ENCODE results near the gene OR56B4. TPM values are rescaled to one million over a fixed set of nuclear protein-coding genes. Genes with fewer than 3 reads are reported as not detected.
A peak's percentile ranks its signal among the peaks of the same experiment; 100 is the strongest.
"Not testable (repeated sequence)": the region's sequence is repeated elsewhere in the genome, so short reads cannot be mapped to it uniquely, and the experiment has no call there.

OR56B4 gene, protein sequence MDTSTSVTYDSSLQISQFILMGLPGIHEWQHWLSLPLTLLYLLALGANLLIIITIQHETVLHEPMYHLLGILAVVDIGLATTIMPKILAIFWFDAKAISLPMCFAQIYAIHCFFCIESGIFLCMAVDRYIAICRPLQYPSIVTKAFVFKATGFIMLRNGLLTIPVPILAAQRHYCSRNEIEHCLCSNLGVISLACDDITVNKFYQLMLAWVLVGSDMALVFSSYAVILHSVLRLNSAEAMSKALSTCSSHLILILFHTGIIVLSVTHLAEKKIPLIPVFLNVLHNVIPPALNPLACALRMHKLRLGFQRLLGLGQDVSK
- not detected for total RNA-seq
- long read RNA-seq: 0 reads

DNA sequence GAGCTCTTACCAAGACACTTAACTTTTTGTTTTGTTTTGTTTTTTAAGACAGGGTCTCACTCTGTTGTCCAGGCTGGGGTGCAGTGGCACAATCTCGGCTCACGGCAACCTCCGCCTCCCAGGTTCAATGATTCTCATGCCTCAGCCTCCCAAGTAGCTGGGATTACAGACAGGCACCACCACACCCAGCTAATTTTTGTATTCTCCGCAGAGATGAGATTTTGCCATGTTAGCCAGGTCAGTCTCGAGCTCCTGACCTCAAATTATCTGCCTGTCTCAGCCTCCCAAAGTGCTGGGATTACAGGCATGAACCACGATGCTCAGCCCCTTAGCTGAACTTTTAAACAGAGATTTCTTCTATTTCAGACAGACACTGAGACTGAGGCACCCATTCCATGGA, at the start of gene OR56B4:
TSS of gene OR56B4 (plus strand) at position 301 of the 400 bp plus-strand sequence. CDS start at position 396, 95 bp downstream.
- intact Hi-C loops (cut with DNase I, micrococcal nuclease); ATAC-seq; DNase-seq: not testable (repeated sequence)

DNA sequence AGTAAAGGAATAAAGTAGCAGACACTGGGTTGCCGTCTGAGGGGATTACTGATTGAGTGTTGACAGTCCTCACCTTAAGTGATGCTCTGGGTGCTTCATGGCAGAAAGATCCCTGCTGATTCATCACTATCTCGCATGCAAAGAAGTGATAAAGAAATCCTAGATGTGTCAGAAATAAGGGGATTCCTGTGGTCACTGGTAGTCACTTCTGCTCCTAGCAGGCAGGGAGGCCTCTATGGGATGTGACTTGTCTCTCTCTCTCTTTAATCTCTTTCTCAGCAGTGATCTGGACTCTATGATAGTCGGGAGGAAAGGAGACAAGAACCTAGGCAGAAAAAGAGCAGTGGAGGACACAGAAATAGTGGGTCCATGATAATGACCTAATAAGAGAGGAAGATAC, 46.0 kb upstream of the OR56B4 start:
- intact Hi-C loops (cut with DNase I, micrococcal nuclease): no loop called here
- no peak for DNase-seq
- no peak for ATAC-seq

GRCh38 chr11:6062691-6063358, 44.7 kb upstream of the OR56B4 start:
- no peak for DNase-seq
- ATAC-seq: no peak

DNA sequence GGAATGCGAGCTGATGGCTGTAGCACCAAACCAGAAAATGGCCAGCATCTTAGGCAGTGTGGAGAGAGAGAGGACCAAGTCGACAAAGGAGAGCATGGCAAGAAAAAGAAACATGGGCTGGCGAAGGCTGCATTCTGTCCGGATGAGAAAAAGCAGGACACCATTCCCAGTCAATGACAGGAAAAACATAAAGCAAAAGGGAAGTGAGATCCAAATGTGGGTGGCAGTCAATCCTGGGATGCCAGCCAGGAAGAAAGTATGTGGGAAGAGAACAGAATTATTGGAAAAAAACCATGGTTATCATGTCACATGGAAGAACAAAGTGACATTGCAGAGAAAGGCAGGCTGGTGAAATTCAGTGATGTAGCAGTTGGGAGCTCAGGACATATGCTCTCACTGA, 40.0 kb upstream of the OR56B4 start:
- intact Hi-C loops (cut with DNase I, micrococcal nuclease): no loop called here
- DNase-seq: no peak
- no peak for ATAC-seq

More at GRCh38 chr11:6062691-6063358, 44.7 kb upstream of the OR56B4 start:
- intact Hi-C loops (cut with DNase I, micrococcal nuclease): no loop called here

- ATAC-seq; DNase-seq; intact Hi-C loops (cut with DNase I, micrococcal nuclease): not testable (repeated sequence)
These were observed 31.0 kb upstream of the OR56B4 start for GRCh38 chr11:6076443-6076842.

GRCh38 chr11:6077723-6078122, 29.8 kb upstream of the OR56B4 start:
- intact Hi-C loops (cut with DNase I, micrococcal nuclease): no loop called here
- DNase-seq (no peak), ATAC-seq (no peak)

- intact Hi-C loops (cut with DNase I, micrococcal nuclease): no loop called here
- no peak for ATAC-seq
These were observed 28.0 kb upstream of the OR56B4 start for GRCh38 chr11:6079463-6079862.

GRCh38 chr11:6083129-6083528, 24.4 kb upstream of the OR56B4 start:
- DNase-seq (no peak), ATAC-seq (no peak)
- intact Hi-C loops (cut with DNase I, micrococcal nuclease): no loop called here

More at GRCh38 chr11:6079463-6079862, 28.0 kb upstream of the OR56B4 start:
- no peak for DNase-seq

- intact Hi-C loops (cut with DNase I, micrococcal nuclease): no loop called here
- ATAC-seq: no peak
These were observed 22.9 kb upstream of the OR56B4 start for GRCh38 chr11:6084587-6084986.

GRCh38 chr11:6094186-6094585, 13.3 kb upstream of the OR56B4 start:
- DNase-seq (no peak), ATAC-seq (no peak)
- intact Hi-C loops (cut with DNase I, micrococcal nuclease): no loop called here

More at GRCh38 chr11:6084587-6084986, 22.9 kb upstream of the OR56B4 start:
- DNase-seq: no peak

DNA sequence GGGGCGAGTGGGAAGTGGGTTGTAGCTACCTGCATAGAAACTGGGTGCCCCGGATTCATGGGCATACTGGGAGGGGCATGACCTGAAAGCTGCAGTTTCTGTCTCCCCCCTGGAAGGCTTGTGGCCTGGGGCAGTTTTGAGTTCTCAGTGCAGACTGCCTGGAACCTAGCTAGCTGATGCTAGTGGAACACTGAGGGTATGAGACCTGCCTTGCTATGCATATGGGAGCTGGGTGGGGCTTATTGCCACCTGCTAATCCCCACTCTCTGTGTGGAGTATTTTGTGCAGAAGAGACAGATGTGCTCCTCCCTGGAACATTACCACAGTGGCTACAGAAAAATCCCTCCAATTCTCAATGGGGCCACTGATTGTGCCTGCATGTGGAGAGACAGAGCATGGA, 11.7 kb upstream of the OR56B4 start:
- intact Hi-C loops (cut with DNase I, micrococcal nuclease): no loop called here
- ATAC-seq (no peak), DNase-seq (no peak)

DNA sequence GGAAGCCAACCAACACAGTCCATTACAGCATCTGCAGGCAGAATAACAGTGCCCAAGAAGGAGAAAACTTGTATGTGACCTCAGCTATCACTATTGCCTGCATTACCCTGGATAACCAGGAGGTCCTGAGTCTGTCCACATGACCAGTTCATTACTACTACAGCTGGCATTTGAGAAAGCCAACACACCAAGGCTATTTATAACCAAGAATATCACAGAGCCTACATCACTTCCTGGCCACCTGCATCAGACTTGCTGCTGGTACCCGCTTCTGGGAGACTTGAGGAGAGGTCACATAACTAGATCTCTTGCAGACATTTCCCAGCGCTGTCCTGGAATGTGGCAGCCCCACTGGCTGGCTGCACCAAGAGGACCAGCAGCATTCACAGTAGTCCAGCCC, 11.1 kb upstream of the OR56B4 start:
- DNase-seq (no peak), ATAC-seq (no peak)
- intact Hi-C loops (cut with DNase I, micrococcal nuclease): no loop called here

GRCh38 chr11:6099577-6099976, 7.9 kb upstream of the OR56B4 start:
- intact Hi-C loops (cut with DNase I, micrococcal nuclease): no loop called here
- no peak for ATAC-seq
- no peak for DNase-seq

DNA sequence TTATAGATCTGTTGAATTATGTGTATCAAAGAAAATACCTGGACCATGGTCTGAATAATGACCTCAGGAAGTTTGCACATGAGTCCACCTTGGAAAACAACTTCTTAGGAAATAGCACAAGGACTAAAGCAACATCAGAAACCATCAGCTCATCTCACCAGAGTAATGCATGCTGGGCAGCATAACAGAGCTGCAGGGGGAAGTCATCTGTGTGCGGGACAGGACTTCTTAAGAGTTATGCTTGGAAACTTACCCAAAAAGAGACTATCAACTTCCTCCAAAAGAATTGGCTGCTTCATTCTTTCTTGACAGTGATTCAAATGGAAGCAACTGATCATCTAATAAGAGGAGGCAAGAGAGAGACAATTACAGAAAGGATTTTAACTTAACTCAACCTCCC, 2.5 kb downstream of the OR56B4 start:
- intact Hi-C loops (cut with DNase I, micrococcal nuclease): no loop called here
- ATAC-seq: no peak
- DNase-seq: no peak

DNA sequence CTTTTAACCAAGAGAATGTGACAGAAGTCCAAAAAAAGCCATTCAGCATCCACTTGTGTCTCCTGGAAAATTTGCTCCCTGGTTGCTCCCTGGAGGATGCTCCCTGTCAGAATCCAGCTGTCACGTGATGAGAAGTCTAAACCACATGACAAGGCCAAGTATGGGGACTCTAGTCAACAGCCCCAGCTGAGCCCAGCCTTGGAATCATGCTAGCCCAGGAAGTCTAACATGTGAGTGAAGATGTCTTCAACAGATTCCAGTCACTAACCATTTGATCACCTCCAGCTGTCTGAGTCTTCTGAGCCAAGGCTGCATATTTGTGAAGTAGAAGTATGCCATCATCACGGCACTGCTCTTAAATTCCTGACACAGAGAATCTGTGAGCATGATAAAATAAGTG, 4.2 kb downstream of the OR56B4 start:
- no peak for ATAC-seq
- DNase-seq: no peak
- intact Hi-C loops (cut with DNase I, micrococcal nuclease): no loop called here

GRCh38 chr11:6116638-6117037, 9.2 kb downstream of the OR56B4 start:
- ATAC-seq (peak; percentile 57), DNase-seq (no peak)
- intact Hi-C loops (cut with DNase I, micrococcal nuclease): no loop called here

DNA sequence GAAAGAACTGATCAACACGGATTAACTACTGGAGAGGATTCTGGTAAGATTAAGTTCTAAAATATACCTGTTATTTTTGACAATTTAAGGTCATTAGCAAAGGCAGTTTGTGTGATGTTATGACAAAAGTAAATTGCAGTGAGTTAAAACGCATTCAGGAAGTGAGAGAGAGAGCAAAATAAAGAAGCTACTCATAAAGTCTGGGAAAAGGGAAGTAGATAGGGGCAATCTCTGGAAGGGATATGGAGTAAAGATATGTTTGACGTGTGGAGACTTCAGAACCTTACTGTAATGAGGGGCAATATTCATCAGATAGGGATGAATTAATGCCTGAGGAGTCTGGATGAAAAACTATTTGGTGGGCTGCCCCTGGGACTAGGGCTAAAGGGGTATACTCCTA, 16.8 kb downstream of the OR56B4 start:
- DNase-seq (no peak), ATAC-seq (no peak)
- intact Hi-C loops (cut with DNase I, micrococcal nuclease): no loop called here

DNA sequence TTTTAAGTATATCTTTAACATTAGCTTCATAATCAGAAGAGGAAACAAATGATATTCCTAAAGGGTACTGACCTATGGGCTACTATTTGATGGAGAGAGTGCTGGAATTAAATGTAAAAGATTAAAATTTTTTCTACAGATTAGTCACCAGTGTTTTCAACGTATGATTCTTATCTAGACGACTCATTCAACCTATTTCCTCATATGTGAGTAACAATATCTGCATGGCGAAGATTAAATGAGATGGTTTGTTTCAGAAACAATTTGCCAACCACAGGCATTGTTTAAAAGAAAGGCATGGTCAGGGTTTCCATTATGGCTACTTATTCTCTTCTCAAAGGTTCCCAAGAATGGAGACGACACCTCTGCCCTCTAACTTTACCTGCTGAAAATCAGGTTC, 20.4 kb downstream of the OR56B4 start:
- intact Hi-C loops (cut with DNase I, micrococcal nuclease): no loop called here
- no peak for ATAC-seq

DNA sequence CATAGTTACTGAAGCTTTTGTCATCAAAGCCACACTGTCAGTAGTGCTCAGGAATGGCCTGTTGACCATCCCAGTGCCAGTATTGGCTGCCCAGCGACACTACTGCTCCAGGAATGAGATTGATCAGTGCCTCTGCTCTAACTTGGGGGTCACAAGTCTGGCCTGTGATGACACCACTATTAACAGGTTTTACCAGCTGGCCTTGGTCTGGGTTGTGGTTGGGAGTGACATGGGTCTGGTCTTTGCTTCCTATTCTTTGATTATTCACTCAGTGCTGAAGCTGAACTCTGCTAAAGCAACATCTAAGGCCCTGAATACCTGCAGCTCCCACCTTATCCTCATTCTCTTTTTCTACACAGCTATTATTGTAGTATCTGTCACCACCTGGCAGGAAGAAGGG, 21.5 kb downstream of the OR56B4 start:
- intact Hi-C loops (cut with DNase I, micrococcal nuclease): no loop called here
- DNase-seq (no peak), ATAC-seq (no peak)

More for the DNA sequence above, 20.4 kb downstream of the OR56B4 start:
- no peak for DNase-seq

DNA sequence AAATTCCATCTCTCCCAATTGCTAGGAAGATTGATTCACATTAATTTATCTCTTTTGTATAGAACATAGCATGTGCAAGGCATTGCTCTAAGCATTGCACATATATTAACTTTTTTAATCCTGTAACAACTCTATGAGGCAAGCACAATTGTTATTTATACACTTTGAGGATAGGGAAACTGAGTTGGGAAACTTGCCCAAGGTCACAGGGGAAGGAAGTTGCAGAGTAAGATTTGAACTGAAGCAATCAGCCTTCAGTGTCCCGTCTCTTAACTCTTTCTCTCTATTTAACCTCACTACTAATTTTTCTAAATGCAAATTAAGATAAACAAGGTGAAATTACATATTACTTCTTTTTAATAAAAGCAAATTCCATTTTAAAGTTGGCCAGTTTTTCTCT, 22.2 kb downstream of the OR56B4 start:
- no peak for ATAC-seq
- intact Hi-C loops (cut with DNase I, micrococcal nuclease): no loop called here

More for the DNA sequence above, 22.2 kb downstream of the OR56B4 start:
- no peak for DNase-seq

Data from left colon (tissue), 2 donors.